Body of pancreas (tissue), 4 donors: ENCODE results near the gene CHD8.

Experiments
- POLR2A ChIP-seq, 3 donors: fragments of 450-650 bp; IDR thresholded peaks; one replicate each; pipeline ENCODE4 v1.6.1; 2016; ENCODE audit warnings: antibody characterized with exemption in 3 of 3, mild to moderate bottlenecking in 2 of 3
- TF ChIP-seq, protein P1 (sequence below), 7 experiments: fragments of 450-650 bp in 4 of 7; fragments of 200-600 bp in 3 of 7; sonication (generic) in 3 of 7; IDR thresholded peaks; one replicate each; pipeline ENCODE4 v1.5.1; 2016 to 2019; ENCODE audit warnings: antibody characterized with exemption in 7 of 7

DNA sequence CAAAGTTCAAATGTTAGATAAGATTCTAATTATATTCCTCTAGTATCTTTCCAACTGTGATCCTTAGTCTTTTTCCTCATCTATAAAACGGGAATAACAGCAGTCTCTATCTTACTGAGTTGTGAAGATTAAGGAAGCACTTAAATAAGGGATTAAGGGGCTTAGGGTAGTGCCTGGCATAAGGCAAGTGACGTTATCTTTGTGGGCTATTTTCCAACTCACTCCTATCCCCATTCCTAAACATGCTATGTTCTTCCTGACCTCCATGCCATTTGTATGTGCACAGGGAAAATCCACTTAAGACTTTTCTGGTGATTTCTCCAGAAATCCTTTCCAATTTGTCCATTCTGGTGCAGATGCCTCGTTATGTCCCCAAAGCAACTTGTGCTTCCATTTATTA, 105.4 kb downstream of the CHD8 start:
- TF ChIP-seq, protein P1, sequence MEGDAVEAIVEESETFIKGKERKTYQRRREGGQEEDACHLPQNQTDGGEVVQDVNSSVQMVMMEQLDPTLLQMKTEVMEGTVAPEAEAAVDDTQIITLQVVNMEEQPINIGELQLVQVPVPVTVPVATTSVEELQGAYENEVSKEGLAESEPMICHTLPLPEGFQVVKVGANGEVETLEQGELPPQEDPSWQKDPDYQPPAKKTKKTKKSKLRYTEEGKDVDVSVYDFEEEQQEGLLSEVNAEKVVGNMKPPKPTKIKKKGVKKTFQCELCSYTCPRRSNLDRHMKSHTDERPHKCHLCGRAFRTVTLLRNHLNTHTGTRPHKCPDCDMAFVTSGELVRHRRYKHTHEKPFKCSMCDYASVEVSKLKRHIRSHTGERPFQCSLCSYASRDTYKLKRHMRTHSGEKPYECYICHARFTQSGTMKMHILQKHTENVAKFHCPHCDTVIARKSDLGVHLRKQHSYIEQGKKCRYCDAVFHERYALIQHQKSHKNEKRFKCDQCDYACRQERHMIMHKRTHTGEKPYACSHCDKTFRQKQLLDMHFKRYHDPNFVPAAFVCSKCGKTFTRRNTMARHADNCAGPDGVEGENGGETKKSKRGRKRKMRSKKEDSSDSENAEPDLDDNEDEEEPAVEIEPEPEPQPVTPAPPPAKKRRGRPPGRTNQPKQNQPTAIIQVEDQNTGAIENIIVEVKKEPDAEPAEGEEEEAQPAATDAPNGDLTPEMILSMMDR (IDR thresholded peaks at IDR 0.05): no peak
- TF ChIP-seq POLR2A (IDR thresholded peaks at IDR 0.05): no peak
